CD14-positive monocyte (primary cell): ENCODE data around the gene C2orf80. TPM values are rescaled to one million over a fixed set of nuclear protein-coding genes. Genes with fewer than 3 reads are reported as not detected.

Source experiments
- DNase-seq, 3 donors: peaks; one replicate each; pipeline ENCODE4 v3.0.0-alpha.2; 2011 to 2022
- H2AFZ ChIP-seq: 2 replicates; pipeline ENCODE4 v1.6.0; 2012; ENCODE audit warnings: mild to moderate bottlenecking, low read depth, low read length, inconsistent platforms; ENCODE audit not compliant: insufficient read depth, poor library complexity, severe bottlenecking
- H3K27ac ChIP-seq, 2 donors: 1 replicate in 1 of 2; 2 replicates in 1 of 2; pipeline ENCODE4 v1.5.1; 2012 to 2013; ENCODE audit warnings: low read length in 2 of 2, control low read depth in 1 of 2, inconsistent platforms in 1 of 2, low read depth in 1 of 2, mild to moderate bottlenecking in 1 of 2
- H3K27me3 ChIP-seq, 2 donors: one replicate each; pipeline versions ENCODE4 v1.6.0 to v1.6.1; 2011 to 2013; ENCODE audit warnings: low read length in 2 of 2; ENCODE audit not compliant: control insufficient read depth in 2 of 2, insufficient read depth in 2 of 2
- H3K36me3 ChIP-seq, 2 donors: replicated peaks in 1 of 2; 1 replicate in 1 of 2; 2 replicates in 1 of 2; pipeline versions ENCODE4 v1.5.1 to v1.6.1; 2012 to 2013; ENCODE audit warnings: low read length in 2 of 2, control low read depth in 1 of 2, inconsistent platforms in 1 of 2, mild to moderate bottlenecking in 1 of 2; ENCODE audit not compliant: insufficient read depth in 2 of 2, control insufficient read depth in 1 of 2
- H3K4me1 ChIP-seq, 2 donors: 1 replicate in 1 of 2; 2 replicates in 1 of 2; pipeline versions ENCODE4 v1.5.1 to v1.6.1; 2012 to 2013; ENCODE audit warnings: low read length in 2 of 2, control low read depth in 1 of 2, inconsistent platforms in 1 of 2, mild to moderate bottlenecking in 1 of 2, moderate library complexity in 1 of 2; ENCODE audit not compliant: insufficient read depth in 2 of 2, control insufficient read depth in 1 of 2
- H3K4me2 ChIP-seq: replicated peaks from 2 replicates; pipeline ENCODE3; 2012; ENCODE audit warnings: low read length, moderate library complexity, mild to moderate bottlenecking; ENCODE audit not compliant: poor library complexity, severe bottlenecking; ENCODE audit errors: extremely low read depth
- H3K4me3 ChIP-seq, 3 experiments: fragments of 200-600 bp in 1 of 3; sonication (generic) in 1 of 3; replicated peaks in 1 of 3; 1 replicate in 2 of 3; 2 replicates in 1 of 3; pipeline ENCODE4 v1.5.1; 2011 to 2013; ENCODE audit warnings: low read length in 3 of 3, mild to moderate bottlenecking in 3 of 3, control low read depth in 2 of 3, low read depth in 2 of 3, inconsistent platforms in 1 of 3, moderate library complexity in 1 of 3
- H3K79me2 ChIP-seq: 2 replicates; pipeline ENCODE4 v1.6.0; 2012; ENCODE audit warnings: mild to moderate bottlenecking, control low read depth, inconsistent platforms, low read length, moderate library complexity; ENCODE audit not compliant: insufficient read depth
- H3K9ac ChIP-seq: 2 replicates; pipeline ENCODE4 v1.6.0; 2017; ENCODE audit warnings: low read length, mild to moderate bottlenecking; ENCODE audit not compliant: insufficient read depth, poor library complexity, severe bottlenecking
- H3K9me3 ChIP-seq, 2 donors: replicated peaks in 1 of 2; 1 replicate in 1 of 2; 2 replicates in 1 of 2; pipeline versions ENCODE4 v1.5.1 to v1.6.1; 2012 to 2013; ENCODE audit warnings: low read length in 2 of 2, control low read depth in 1 of 2; ENCODE audit not compliant: control insufficient read depth in 1 of 2, insufficient read depth in 1 of 2
- H4K20me1 ChIP-seq: 2 replicates; pipeline ENCODE4 v1.6.0; 2012; ENCODE audit warnings: mild to moderate bottlenecking, low read length, control low read depth, moderate library complexity; ENCODE audit not compliant: insufficient read depth
- H3K27ac Mint-ChIP-seq, 7 donors: one replicate each; pipeline ENCODE4 v1.8.0; 2020; ENCODE audit warnings: mild to moderate bottlenecking in 7 of 7, mixed read lengths in 7 of 7, moderate library complexity in 6 of 7, inconsistent platforms in 2 of 7
- H3K27me3 Mint-ChIP-seq, 3 donors: one replicate each; pipeline ENCODE4 v1.8.0; 2021 to 2022; ENCODE audit warnings: low read depth in 3 of 3, mild to moderate bottlenecking in 3 of 3, mixed read lengths in 3 of 3, moderate library complexity in 3 of 3, inconsistent platforms in 1 of 3
- H3K36me3 Mint-ChIP-seq, 2 donors: one replicate each; pipeline ENCODE4 v1.8.0; 2020; ENCODE audit warnings: mixed read lengths in 2 of 2, inconsistent platforms in 1 of 2, mild to moderate bottlenecking in 1 of 2
- H3K4me1 Mint-ChIP-seq: one replicate; pipeline ENCODE4 v1.8.0; 2020; ENCODE audit warnings: mild to moderate bottlenecking, mixed read lengths
- H3K4me3 Mint-ChIP-seq, 2 donors: one replicate each; pipeline ENCODE4 v1.8.0; 2020; ENCODE audit warnings: mild to moderate bottlenecking in 2 of 2, mixed read lengths in 2 of 2, moderate library complexity in 1 of 2
- H3K9me3 Mint-ChIP-seq, 7 donors: one replicate each; pipeline ENCODE4 v1.8.0; 2020 to 2022; ENCODE audit warnings: mixed read lengths in 7 of 7, mild to moderate bottlenecking in 6 of 7, moderate library complexity in 6 of 7, inconsistent platforms in 2 of 7
- CTCF ChIP-seq: fragments of 200-600 bp; IDR thresholded peaks from one replicate; pipeline ENCODE4 v1.8.0; 2022; ENCODE audit warnings: antibody characterized with exemption, mild to moderate bottlenecking
- WGBS: methylation state at CpG from one replicate; pipeline ENCODE4 v1.1.5; 2013; ENCODE audit warnings: missing lambda C conversion rate; ENCODE audit not compliant: insufficient coverage; 5-methylcytosine and 5-hydroxymethylcytosine counted together
- intact Hi-C, 2 donors: fragments of 100-400 bp; cut with micrococcal nuclease; formaldehyde crosslinking; loops; one replicate each; pipeline versions ENCODE4 v1.15.0 to v1.15.1; 2023
- polyA plus RNA-seq, 3 donors: library from polyadenylated mRNA; depleted of rRNA in 1 of 3; unstranded in 2 of 3; stranded (reverse) in 1 of 3; fragments of 300-500 nt in 2 of 3; fragments of >200 nt in 1 of 3; fragmentation: Illumina TruSeq in 2 of 3; gene quantifications; 1 replicate in 2 of 3; 2 replicates in 1 of 3; pipeline ENCODE4 v1.2.3, GENCODE V29; 2012 to 2021

Gene C2orf80
- polyA plus RNA-seq, 3 donors = not detected

DNA sequence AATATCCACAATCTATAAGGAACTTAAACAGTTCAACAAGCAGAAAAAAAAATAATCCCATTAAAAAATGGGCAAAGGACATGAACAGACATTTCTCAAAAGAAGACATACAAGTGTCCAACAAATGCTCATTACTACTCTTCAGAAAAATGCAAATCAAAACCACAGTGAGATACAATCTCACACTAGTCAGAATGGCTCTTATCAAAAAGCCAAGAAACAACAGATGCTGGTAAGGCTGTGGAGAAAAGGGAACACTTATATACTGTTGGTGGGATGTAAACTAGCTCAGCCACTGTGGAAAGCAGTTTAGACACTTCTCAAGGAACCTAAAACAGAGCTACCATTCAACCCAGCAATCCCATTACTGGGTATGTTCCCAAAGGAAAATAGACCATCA is 36.7 kb downstream of the C2orf80 start:
- Histone ChIP-seq H4K20me1 (no peaks in the 10 kb centered on the region), H2AFZ (no peak overlapping the region), H3K4me1 (no peaks in the 10 kb centered on the region), H3K36me3 (no peaks in the 10 kb centered on the region), H3K27me3 (no peaks in the 10 kb centered on the region), H3K9me3 (peaks cover 0 to 4% of the 10 kb centered on the region in 2 donors), H3K4me3 (no peak overlapping the region), H3K27ac (no peak overlapping the region), H3K9ac (no peak overlapping the region), H3K79me2 (no peaks in the 10 kb centered on the region), H3K4me2 (no peak overlapping the region)
- Mint-ChIP-seq H3K4me1 (peaks cover 5% of the 10 kb centered on the region), H3K27ac (no peak overlapping the region), H3K4me3 (no peak overlapping the region), H3K36me3 (no peaks in the 10 kb centered on the region), H3K27me3 (peaks cover 0 to 1% (median 0%) of the 10 kb centered on the region in 3 donors), H3K9me3 (peaks cover 10 to 20% (median 15%) of the 10 kb centered on the region in 7 donors)
- no peak for TF ChIP-seq CTCF
- intact Hi-C loops = no loop called here
- DNase-seq = no peak

DNA sequence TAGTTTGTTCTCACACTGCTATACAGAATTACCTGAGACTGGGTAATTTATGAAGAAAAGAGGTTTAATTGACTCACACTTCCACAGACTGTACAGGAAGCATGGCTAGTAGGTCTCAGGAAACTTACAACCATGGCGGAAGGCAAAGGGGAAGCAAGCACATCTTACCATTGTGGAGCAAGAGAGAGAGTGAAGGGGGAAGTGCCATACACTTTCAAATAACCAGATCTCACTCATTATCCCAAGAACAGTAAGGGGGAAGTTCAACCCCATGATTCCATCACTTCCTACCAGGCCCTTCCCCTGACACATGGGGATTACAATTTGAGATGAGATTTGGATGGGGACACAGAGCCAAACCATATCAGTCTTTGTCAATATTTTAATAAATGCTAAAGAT is 38.9 kb downstream of the C2orf80 start:
- Histone ChIP-seq H3K79me2 (no peaks in the 10 kb centered on the region), H3K9ac (no peak overlapping the region), H3K27me3 (no peaks in the 10 kb centered on the region), H3K4me2 (no peak overlapping the region), H3K4me1 (no peaks in the 10 kb centered on the region), H3K36me3 (no peaks in the 10 kb centered on the region), H4K20me1 (no peaks in the 10 kb centered on the region), H3K4me3 (no peak overlapping the region), H2AFZ (no peak overlapping the region), H3K27ac (no peak overlapping the region), H3K9me3 (peaks cover 0 to 4% of the 10 kb centered on the region in 2 donors)
- H3K4me1 Mint-ChIP-seq = peaks cover 5% of the 10 kb centered on the region
- intact Hi-C loops = no loop called here
- peaks cover 0 to 1% (median 0%) of the 10 kb centered on the region in 3 donors for H3K27me3 Mint-ChIP-seq
- no peak overlapping the region for H3K4me3 Mint-ChIP-seq
- WGBS = no CpG with 5 or more reads among the region's 1 CpG
- H3K9me3 Mint-ChIP-seq = peaks cover 10 to 20% (median 15%) of the 10 kb centered on the region in 7 donors
- no peaks in the 10 kb centered on the region for H3K36me3 Mint-ChIP-seq
- peak; percentile 8 to 27 (median 13) for DNase-seq
- no peak overlapping the region for H3K27ac Mint-ChIP-seq
- no peak for TF ChIP-seq CTCF
